KMS-11 (cell line): ENCODE data around the gene GET4.

Experiments used
- H2AFZ ChIP-seq: fragments of 200-600 bp; sonication (generic); 2 replicates; pipeline ENCODE4 v1.6.1; 2016; ENCODE audit warnings: antibody characterized with exemption, mixed run types, low read depth
- H3K27ac ChIP-seq: fragments of 200-600 bp; sonication (generic); 2 replicates; pipeline ENCODE4 v1.6.1; 2016; ENCODE audit warnings: mild to moderate bottlenecking, mixed run types
- H3K27me3 ChIP-seq: fragments of 200-600 bp; sonication (generic); 2 replicates; pipeline ENCODE4 v1.6.1; 2017; ENCODE audit warnings: mild to moderate bottlenecking, low read depth, mixed run types, moderate library complexity; ENCODE audit not compliant: insufficient read depth
- H3K36me3 ChIP-seq: fragments of 200-600 bp; sonication (generic); 2 replicates; pipeline ENCODE4 v1.6.1; 2017; ENCODE audit warnings: mild to moderate bottlenecking, mixed run types; ENCODE audit not compliant: insufficient read depth
- H3K4me1 ChIP-seq: fragments of 200-600 bp; sonication (generic); 2 replicates; pipeline ENCODE4 v1.6.1; 2016; ENCODE audit warnings: mild to moderate bottlenecking, low read depth, mixed run types; ENCODE audit not compliant: poor library complexity, severe bottlenecking
- H3K4me2 ChIP-seq: fragments of 200-600 bp; sonication (generic); 2 replicates; pipeline ENCODE4 v1.7.0; 2016; ENCODE audit warnings: mild to moderate bottlenecking, mixed run types
- H3K4me3 ChIP-seq: fragments of 200-600 bp; sonication (generic); IDR thresholded peaks from 2 replicates; pipeline ENCODE4 v1.6.1; 2017; ENCODE audit warnings: low read depth, low read length, mixed read lengths; ENCODE audit not compliant: insufficient read depth
- H3K79me2 ChIP-seq: fragments of 200-600 bp; sonication (generic); 2 replicates; pipeline ENCODE4 v1.6.1; 2016; ENCODE audit warnings: low read depth, mixed run types; ENCODE audit not compliant: insufficient read depth
- H3K9ac ChIP-seq: fragments of 200-600 bp; sonication (generic); 2 replicates; pipeline ENCODE4 v1.6.1; 2016; ENCODE audit warnings: mild to moderate bottlenecking, mixed run types
- H4K20me1 ChIP-seq: fragments of 200-600 bp; sonication (generic); 2 replicates; pipeline ENCODE4 v1.6.1; 2016; ENCODE audit warnings: mild to moderate bottlenecking, mixed run types; ENCODE audit not compliant: insufficient read depth
- TF ChIP-seq, protein P1 (sequence below): fragments of 200-600 bp; sonication (generic); conservative IDR thresholded peaks from 2 replicates; pipeline ENCODE4 v1.6.1; 2017; ENCODE audit warnings: low read depth, mild to moderate bottlenecking, antibody characterized with exemption, low read length, moderate library complexity, mixed read lengths

The GET4 gene

DNA sequence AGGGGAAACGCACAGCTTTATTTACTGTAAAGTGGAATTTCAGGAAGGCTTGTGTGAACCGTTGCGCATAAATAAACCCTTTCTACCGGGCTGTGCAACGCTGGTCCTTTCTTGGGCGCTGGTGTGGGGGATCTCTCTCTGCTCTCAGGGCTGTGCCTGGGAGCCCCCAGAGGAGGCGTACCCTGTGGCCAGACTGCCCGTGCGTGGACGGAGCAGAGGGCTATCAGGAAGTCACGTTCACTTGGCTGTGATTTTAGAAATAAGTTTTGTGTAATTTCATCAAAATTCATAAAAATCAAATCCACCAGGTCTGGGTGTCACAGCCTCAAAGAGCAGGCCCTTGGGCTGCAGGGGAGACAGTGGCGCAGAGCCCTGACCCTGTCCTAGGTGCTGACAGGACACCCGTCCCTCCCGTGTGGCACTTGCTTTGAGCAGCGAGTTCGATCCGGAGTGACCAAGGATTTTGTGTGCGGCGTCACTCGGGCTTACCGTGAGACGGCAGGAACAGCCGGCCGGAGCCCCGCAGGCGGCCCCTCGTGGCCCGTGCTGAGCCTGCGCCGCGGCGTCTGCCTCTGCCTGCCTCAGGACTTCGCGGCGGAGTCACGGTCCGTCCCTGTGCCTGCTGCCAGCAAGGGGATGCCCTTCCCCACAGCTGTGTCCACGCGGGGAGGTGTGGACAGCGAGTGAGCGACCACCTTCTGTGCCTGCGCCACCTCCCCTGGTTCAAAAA, 20.2 kb downstream of the GET4 start:
- Histone ChIP-seq H3K36me3 (no peaks in the 10 kb centered on the region), H3K27ac (no peak overlapping the region), H3K4me1 (peaks cover 5% of the 10 kb centered on the region), H3K4me2 (no peak overlapping the region), H3K9ac (no peak overlapping the region), H3K79me2 (no peaks in the 10 kb centered on the region), H4K20me1 (no peaks in the 10 kb centered on the region), H3K4me3 (no peak overlapping the region), H3K27me3 (no peaks in the 10 kb centered on the region), H2AFZ (no peak overlapping the region)
- TF ChIP-seq, protein P1, sequence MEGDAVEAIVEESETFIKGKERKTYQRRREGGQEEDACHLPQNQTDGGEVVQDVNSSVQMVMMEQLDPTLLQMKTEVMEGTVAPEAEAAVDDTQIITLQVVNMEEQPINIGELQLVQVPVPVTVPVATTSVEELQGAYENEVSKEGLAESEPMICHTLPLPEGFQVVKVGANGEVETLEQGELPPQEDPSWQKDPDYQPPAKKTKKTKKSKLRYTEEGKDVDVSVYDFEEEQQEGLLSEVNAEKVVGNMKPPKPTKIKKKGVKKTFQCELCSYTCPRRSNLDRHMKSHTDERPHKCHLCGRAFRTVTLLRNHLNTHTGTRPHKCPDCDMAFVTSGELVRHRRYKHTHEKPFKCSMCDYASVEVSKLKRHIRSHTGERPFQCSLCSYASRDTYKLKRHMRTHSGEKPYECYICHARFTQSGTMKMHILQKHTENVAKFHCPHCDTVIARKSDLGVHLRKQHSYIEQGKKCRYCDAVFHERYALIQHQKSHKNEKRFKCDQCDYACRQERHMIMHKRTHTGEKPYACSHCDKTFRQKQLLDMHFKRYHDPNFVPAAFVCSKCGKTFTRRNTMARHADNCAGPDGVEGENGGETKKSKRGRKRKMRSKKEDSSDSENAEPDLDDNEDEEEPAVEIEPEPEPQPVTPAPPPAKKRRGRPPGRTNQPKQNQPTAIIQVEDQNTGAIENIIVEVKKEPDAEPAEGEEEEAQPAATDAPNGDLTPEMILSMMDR, result no peak

DNA sequence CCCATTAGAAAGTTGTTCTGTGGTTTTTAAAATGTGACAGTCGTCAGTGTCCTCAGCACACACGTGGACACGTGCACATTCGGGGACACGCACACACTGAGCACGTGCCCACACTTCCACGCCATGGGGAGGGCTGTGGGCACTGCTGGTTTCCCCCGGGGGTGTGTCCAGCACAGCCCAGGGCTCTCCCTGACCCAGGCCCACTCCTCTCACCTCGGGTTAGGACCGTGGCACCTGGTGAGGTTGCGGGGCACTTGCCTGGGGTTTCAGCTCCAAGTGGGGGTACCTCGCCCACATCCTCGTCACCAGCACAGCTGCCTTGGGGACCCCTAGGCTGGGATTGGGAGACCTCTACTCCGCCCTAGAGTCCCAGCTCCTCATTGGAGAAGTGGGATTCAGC, 20.7 kb downstream of the GET4 start:
- H3K4me2 ChIP-seq, result no peak overlapping the region
- H2AFZ ChIP-seq, result no peak overlapping the region
- H4K20me1 ChIP-seq, result no peaks in the 10 kb centered on the region
- H3K79me2 ChIP-seq, result no peaks in the 10 kb centered on the region
- H3K4me1 ChIP-seq, result peaks cover 5% of the 10 kb centered on the region
- no peaks in the 10 kb centered on the region for H3K36me3 ChIP-seq
- no peak overlapping the region for H3K4me3 ChIP-seq
- H3K27ac ChIP-seq, result no peak overlapping the region
- TF ChIP-seq, protein P1, result no peak
- H3K27me3 ChIP-seq, result no peaks in the 10 kb centered on the region
- H3K9ac ChIP-seq, result no peak overlapping the region

DNA sequence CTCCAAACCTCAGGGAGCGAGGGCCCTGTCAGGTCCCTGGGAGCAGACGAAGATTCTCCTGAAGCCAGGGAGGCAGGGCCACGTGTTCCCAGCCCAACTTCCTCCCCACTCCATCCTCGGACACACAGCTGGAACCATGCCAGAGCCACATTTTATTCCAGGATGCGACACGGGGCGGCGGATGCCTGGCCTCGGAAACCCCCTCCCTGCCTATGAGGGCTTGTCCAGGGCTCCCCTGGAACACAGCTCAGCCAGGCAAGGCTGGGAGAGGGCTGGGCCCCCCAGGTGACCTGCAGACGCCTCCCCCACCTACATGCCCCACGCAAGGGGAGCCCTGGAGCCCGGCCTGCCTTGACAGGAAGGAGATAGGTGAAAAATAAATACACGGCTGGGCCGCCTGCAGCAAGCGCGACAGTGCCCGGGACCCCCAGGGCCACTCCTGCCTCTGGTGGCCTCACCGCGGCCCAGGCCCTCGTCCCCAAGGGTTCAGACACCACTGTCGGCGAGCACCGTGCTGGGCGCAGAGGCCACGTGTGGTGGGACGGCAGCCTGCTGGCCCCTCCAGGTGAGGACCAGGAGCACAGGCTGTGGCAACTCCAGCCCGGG, 21.5 kb downstream of the GET4 start:
- Histone ChIP-seq H3K79me2 (no peaks in the 10 kb centered on the region), H2AFZ (no peak overlapping the region), H3K4me1 (peaks cover 5% of the 10 kb centered on the region), H3K36me3 (no peaks in the 10 kb centered on the region), H3K27ac (no peak overlapping the region), H3K4me2 (no peak overlapping the region), H4K20me1 (no peaks in the 10 kb centered on the region), H3K4me3 (no peak overlapping the region), H3K9ac (no peak overlapping the region), H3K27me3 (no peaks in the 10 kb centered on the region)
- TF ChIP-seq, protein P1, result no peak

DNA sequence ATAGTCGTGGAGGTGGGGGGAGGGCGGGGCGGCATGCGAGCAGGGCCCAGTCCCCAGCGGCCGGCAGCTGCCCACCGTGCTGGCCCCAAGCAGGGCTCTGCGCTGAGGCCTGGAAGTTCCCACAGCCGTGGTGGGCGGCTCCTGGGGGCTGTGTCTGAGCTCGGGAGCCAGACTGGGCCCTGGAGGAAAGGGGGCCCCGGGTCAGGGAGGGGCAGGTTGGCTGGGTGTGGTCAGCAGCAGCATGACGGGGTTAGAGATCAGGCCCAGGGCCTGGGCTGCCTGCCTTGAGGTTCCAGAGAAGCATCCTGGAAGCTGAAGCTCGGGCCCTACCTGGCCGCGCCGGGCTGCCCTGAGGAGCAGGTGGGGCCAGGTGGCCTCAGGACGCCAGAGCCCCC, 22.1 kb downstream of the GET4 start:
- H3K27me3 ChIP-seq, result no peaks in the 10 kb centered on the region
- H3K4me3 ChIP-seq, result no peak overlapping the region
- H3K36me3 ChIP-seq, result no peaks in the 10 kb centered on the region
- no peak overlapping the region for H3K9ac ChIP-seq
- no peaks in the 10 kb centered on the region for H4K20me1 ChIP-seq
- peaks cover 5% of the 10 kb centered on the region for H3K4me1 ChIP-seq
- no peak overlapping the region for H2AFZ ChIP-seq
- TF ChIP-seq, protein P1, result no peak
- H3K79me2 ChIP-seq, result no peaks in the 10 kb centered on the region
- H3K27ac ChIP-seq, result no peak overlapping the region
- H3K4me2 ChIP-seq, result no peak overlapping the region
